NOMO-1 (cell line): ENCODE results near the gene ZFP92.

Experiments used
- DNase-seq, 2 experiments: peaks; one replicate each; lab custom pipeline; 2025; ENCODE audit not compliant: unreplicated experiment in 2 of 2; lab: John Stamatoyannopoulos, UW

The ZFP92 gene, protein sequence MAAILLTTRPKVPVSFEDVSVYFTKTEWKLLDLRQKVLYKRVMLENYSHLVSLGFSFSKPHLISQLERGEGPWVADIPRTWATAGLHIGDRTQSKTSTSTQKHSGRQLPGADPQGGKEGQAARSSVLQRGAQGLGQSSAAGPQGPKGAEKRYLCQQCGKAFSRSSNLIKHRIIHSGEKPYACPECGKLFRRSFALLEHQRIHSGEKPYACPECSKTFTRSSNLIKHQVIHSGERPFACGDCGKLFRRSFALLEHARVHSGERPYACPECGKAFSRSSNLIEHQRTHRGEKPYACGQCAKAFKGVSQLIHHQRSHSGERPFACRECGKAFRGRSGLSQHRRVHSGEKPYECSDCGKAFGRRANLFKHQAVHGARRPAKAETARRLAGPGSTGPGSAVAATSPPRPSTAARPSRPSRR

DNA sequence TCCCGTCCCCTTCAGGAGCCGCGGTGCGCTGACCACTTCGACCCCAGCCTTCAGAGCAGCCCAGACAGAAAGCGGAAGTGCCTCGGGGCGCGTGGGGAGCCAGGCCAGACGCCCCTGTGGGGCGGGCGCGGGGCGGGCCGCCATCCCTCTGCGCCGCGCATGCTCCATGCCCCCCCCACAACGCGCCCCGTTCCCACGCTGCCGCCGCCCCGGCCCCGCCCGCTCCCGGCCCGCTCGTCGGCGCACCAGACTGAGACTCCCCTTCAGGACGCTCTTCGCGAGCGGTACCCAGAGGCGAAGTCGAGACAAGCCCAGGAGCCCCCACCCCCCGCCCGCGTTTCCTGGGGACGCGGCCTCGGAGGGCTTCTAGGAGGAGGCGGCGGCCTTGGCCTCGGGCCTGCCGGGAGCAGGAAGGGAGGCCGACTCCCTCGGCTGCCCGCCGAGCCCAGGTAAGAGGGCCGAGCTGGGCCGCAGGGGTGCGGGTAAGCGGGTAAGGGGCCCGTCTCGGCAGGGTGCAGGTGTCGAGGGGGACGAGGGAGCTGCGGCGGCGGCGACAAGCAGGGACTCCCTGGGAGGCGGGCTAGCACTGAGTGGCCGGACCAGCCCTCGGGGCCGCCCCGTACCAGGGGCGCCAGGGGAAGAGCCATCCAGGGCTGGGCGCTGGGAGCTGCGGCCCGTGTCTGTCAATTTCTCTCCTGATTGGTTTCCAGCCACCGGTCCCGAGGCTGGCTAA is at the start of gene ZFP92:
TSS of gene ZFP92 (plus strand) at position 218 of the 733 bp plus-strand sequence. CDS start 6,851 bp downstream, outside the sequence.
- peak in 1 of 2 experiments; percentile 30 for DNase-seq

DNA sequence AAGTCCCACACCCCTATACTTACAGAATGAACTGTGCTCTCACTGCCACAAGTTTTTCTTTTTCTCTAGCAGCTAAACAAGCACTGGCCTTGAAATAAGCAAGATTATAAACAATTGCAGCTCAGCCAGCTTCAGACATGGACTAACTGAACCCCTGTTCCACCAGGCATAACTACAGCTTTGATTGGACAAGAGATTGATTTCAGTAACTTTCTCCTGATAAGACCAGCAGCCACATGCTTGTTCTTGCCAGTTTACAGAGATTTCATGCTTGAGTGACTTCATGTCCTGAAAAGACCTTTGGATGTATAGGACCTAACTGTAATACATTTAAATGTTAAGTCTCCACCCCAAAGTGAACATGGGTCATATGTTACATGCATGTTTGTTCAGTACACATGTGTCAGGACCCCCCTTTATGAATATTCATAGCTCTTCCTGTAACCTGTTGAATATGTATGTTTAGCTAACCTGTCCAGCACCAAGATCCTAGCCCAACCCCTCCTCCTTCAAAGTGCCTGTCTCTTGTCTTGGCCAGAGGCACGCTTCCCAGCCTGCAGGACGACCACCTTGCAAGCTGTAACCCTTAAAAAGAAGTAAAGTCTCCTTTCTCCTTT is 49.4 kb upstream of the ZFP92 start:
- DNase-seq, result no peak

DNA sequence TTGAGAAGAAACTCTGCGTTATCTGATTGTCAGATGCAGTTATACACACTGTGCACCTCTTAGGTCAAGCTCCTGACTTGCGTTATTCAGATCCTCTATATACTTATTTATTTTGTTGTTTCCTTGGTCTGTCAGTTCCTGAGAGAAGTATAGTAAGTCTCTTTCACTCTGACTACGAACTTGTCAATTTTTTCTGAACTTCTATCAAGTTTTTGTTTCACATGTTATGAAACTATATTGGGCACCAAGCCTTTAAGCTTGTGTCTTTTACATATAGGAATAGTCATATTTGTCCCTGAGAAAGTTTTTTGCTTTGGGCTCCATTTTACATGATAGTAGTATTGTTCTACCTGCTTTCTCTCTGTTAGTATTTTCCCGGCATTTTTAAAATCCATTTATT is 45.6 kb upstream of the ZFP92 start:
- DNase-seq, result no peak

DNA sequence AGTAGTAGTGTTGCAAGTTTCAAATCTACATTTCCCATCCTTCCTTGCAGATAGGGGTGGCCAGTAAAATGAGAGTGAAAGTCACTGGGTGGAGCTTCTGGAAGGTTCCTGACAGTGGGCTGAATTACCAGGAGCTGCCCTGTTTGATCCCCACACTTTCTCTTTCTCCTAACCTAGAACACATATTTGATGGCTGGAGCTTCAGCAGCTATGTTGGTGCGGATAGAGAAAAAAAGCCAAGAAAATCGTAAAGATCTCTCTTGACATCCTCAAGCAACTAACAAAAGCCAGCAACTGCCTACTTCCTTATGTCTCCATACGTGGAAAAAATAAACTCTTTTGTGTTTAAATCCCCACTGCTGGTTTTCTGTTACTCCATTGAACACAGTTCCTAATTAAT is 45.2 kb upstream of the ZFP92 start:
- DNase-seq, result no peak

DNA sequence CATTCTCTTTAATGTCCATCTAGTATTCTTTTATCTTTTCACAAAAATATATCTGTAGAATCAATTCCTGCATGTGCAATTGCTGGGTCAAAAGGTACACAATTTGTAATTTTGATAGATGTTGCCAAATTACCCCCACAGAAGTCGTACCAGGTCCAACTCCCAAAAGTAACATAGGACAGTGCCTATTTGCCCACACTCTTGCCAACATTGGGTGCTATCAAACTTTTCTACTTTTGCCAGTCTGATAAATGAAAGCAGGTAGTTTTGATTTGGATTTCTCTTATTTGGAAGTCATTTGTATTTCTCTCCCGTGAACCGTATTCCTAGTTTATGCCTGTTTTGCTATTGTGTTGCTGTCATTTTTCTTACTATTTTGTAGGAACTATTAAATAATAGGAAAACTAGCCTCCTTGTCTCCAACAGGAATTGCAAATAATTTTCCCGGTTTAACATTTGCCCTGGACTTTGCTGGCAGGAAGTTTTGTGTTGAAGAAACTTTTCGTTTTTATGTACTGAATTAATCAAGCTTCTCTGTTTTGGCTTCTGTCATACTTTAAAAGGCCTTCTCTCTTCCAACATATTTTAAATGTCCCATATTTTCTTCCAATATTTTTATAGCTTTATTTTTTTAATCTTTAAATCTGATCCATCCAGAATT is 44.3 kb upstream of the ZFP92 start:
- no peak for DNase-seq

DNA sequence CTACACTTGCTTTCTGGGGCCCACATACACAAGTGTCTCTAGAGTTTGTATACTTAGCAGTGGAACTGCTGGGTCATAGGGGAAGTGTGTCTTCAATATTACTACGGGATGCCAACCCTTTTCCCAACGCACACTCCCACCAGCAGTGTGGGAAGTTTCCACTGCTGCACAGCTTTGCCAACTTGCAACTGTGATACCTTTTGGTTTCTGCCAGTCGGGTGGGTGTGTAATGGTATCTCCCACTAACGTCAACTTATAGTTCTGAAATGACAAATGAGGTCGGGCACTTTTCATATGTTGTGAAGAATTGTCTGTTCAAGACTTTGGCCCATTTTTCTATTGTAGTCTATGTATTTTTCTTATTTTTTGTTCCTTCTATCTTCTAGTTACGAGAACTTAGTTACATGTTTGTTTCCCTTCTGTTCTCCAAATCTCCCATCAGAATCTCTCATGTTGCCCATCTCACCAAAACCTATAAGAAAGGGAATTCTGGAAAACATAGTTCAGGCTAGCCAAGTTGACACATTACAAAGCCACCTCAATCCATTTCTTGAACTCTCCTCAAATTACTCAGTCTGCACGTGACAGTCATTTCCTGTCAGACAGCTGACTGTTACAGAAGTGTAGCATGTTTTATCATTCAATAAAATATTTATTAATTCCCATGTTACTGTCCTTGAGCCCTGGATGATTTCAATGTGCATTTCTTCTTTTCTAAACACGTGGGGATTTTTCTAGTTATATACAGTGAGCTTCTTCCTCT is 40.8 kb upstream of the ZFP92 start:
- DNase-seq, result no peak

DNA sequence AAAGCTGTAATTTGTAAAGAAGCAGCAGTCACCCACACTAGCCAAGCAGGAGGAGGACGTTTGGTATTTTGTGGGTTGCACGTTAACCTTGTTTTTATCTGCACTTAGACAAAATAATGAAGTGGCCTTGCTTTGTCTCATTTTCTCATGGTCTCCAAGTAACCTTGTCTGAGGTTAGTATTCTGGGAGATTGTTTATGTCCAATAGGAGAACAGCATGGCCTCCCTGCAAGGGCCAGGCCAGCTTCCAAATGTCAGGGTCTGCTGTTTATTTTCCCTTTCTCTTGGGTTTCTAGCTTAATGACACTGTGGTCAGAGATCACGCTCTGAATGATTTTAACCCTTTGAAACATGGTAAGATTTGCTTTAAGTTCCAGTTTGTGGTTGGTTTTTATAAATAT is 40.0 kb upstream of the ZFP92 start:
- DNase-seq, result no peak

DNA sequence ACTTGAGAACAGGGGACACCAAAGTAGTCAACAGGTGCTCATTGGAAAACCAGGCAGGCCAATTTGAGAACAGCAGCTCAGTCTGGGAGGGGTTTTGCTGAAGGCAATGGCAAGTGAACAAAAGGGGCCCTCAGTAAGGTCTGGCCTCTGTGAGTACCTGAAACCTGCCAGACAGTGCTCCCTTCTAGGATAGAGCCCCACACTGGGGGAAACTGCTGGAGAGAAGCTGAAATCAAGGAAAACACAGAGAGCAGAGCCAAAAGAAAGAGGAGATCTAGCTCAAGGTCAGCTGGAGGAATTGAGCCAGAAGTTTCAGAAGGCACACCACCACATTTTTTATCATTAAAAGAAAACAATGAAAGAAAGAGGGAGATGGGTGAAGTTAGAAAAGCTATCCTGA is 38.3 kb upstream of the ZFP92 start:
- no peak for DNase-seq

DNA sequence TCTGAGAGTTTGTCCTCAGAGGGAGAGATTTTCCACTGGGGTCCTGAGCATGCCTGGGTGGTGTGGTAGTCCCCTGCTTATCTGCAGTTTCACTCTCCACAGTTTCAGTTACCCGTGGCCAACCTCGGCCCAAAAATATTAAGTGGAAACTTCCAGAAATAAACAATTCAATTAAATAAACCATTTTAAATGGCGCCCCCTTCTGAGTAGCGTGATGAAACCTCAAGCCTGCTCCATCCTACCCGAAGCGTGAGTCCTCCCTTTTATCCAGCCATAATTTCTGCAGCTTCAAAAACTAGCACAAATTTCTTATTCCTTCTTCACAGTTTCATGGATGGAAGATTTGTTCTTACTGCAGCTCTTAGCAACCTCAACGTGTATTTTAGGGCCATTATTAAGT is 36.8 kb upstream of the ZFP92 start:
- no peak for DNase-seq

DNA sequence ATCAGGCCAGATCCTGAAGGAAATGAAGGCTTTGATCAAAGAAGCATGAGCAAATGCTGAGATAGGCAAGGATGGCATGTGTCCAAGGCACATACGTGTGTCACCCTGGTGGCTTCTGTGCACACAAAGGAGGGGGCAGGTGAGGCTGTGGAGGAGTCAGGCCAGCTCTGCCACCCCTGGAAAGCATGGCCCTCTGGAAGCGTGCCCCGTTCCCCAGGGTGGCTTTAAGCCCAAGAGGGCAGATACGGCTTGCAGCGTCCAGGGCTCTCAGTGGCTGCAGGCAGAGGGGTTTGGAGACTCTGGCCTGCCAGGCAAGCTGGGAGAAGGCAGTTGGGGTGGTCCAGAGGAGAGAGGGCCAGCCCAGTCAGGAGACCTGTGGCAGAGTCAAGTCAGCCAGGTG is 35.7 kb upstream of the ZFP92 start:
- DNase-seq, result no peak

DNA sequence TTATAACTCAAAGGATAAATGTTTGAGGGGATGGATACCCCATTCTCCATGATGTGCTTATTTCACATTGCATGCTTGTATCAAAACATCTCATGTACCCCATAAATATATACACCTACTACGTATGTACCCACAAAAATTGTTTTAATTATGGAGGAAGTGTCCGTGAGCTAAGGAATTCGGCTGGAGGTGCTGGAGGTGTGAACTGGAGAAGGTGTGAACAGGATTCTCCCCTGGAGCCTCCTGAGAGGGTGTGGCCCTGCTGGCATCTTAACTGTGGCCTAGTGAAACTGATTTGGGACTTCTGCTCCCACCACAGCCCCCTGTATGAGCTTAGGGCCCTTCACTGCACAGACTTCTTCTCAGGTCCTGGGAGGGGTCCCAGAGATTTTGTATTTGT is 33.5 kb upstream of the ZFP92 start:
- no peak for DNase-seq

DNA sequence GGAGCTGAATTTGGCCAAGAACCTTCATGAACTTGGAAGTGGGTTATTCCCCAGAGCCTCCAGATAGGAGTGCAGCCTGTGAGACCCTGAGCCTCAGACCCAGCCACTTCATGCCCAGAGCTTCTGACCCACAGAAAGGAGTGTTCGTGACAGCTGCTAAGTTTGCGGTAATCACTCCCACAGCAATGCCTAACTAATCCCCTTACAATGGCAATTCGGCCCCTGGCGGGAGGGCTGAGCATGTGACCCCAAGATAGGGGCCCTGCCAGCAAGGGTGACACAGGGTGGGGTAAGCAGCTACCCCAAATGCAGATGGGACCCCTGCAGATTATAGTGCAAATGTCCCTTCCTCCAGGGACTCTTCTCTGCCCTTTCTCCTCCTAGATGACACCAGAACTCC is 32.7 kb upstream of the ZFP92 start:
- no peak for DNase-seq

DNA sequence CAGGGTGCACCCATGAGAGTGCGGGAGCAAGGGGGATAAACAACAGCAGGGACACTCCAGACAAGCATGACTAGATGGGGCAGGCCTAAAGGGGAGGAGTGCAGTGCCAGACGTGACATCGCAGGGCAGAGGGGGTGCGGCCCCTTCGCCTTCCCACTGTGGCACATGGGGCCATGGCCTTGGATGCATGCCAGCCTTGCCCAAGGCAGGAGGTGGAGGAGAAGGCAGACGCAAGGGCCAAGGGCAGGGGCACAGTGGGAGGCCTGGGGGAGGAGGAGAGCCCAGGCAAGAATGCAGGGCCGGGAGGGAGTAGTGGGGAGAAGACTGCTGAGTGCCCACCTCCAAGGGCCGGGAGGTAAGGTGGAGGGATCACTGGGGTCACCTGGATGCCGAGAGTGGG is 31.8 kb upstream of the ZFP92 start:
- no peak for DNase-seq

DNA sequence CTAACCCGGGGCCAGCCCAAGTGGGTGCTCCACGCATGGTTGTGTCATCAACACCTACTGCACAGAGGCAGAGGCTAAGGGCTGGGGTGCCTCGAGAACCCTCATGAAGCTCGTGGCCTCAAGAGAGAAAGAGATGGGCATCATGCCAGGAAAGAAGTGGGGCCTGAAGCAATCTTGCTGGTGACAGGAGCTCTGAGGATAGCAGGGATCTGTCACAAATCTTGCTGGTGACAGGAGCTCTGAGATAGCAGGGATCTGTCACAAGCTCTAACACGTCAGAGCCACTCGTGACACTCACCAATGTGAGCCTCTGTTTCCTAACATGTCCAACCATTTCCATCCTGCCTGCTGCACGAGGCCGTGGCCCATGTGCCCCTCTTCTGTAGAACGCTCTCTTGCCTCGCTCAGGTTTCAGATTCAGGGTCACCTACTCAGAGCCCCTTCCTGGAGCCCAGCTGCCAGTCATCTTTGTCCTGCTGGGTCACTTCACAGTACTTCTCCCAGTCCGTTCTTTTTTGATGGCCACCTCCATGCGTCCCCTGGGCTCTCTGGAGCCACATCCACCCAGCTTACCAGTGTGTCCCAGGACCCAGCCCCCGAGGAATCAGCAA is 31.2 kb upstream of the ZFP92 start:
- no peak for DNase-seq

DNA sequence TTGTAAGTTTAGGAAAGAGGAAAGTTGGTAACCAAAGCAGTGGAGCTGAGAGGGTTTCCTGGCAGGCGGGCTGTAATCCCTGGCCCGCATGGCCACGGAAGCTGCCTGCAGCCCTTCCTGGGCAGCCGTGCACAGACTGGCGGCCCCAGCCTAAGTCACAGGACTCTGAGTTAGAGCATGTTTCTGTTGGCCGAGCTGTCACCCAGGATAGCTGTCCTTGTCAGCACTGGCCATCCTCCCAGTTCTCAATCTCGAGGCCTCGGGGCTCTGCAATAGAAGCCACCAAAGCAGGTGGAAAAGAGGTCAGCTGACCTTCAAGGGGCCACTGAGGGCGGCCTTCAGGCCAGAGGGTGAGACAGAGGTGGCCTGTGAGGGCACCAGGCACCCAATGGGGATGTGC is 30.6 kb upstream of the ZFP92 start:
- no peak for DNase-seq

DNA sequence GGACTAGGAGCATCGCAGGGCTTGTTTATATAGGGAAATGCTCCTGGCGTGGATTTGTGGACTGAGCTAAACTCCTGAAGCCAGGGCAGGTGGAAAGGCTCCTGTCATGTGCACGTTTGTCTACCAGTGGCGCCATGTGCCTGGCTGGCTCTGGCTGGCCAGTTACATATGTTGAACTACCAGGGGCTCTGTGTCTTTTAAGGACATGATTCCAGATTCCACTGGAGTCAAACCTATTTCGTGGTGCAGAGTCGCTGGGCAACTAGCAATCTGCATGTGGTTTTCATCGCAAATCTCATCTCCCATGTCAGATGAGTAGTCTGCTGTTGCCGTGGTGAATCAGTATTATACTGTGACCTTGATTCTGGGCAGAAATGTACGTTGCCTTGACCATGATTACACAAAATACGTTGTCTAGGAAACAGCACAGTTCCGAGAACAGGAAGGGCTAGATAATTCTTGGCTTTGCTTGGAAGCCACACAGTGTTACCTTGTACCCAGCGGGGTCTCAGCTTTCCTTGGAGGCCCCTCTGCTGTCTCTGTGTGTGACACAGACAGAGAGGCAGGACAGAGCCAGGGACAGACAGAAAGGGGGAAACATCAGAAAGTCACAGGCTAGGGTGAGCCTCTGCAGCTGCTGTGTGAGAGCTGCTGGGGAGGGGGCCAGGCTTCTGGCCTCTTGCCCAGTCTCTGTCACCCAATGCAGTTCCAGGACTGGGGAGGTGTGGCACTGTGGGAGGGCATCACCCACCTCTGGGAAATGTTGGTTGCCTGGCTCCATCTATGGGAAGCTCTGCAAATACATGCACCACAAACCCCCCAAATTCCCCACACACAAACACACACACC is 29.4 kb upstream of the ZFP92 start:
- DNase-seq, result peak in 1 of 2 experiments; percentile 44

DNA sequence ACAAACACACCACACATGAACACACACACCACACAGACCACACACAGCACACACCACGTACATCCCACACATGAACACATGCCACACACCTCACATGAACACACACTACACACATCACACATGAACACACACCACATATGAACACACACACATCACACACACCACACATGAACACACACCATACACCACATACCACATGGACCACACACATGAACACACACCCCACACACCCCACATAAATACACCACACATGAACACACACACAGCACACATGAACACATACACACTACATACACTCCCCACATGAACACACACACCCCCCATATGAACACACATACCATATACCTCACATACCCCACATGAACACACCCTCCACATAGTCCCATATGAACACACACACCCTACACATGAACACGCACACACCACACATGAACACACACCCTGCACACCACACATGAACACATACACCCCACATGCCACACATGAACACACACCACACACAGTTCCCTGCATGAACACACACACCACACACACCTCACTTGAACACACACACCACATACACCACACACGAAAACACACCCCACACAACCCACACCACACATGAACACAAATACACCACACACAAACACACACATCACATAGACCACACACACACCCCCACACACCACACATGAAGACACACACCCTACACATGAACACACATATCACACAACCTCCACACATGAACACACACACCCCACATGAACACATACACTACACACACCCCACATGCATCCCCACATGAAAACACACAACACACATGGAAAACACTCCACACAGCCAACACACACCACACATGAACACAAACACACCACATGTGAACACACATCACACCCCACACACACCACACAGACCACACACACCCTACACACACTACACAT is 28.4 kb upstream of the ZFP92 start:
- DNase-seq, result no peak

DNA sequence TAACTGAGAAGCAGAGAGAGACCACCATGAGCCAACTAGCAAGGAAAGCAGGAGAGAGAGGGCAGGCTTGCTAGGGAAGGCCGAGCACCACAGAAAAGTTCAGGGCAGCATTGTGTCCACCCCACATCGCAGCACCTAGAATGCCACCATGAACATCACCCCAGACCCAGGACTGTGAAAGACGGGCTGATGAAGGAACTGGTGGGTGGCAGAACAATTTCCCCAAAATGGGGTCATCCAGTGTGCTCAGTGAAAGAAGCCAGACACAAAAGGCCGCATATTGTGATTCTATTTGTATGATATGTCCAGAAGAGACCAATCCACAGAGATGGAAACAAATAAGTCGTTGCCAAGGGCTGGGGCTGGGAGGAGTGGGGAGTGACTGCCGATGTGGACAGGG is 26.9 kb upstream of the ZFP92 start:
- DNase-seq, result no peak
